ENCODE data around the gene IFNA5. TPM values are rescaled to one million over a fixed set of nuclear protein-coding genes. Genes with fewer than 3 reads are reported as not detected.

IFNA5 gene
- total and polyA plus RNA-seq, 2 of the 8 experiments (the other 6 are each of a cell fraction or from before 2014, with no cell fraction given) = not detected

DNA sequence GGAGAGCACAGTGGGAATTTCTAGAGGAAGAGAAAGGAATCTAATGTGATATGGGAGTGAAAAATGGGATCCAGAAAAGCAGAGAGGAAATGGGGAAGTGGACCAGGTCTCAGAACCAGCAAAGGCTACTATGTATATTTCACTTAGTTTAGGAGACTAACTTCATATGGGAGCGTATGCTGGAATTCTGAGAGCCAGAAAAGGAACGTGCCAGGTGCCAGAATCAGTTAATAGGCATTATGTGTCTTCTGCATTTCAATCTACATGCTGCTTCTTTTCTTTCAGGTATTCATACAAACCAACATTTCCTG, 36.8 kb downstream of the IFNA5 start:
- Histone ChIP-seq H3K79me1 (ENCODE audit: low read depth, low read length) (no peaks in the 10 kb centered on the region), H3K23me2 (ENCODE audit: low read depth, low read length) (no peaks in the 10 kb centered on the region), H3K23ac (ENCODE audit: insufficient read length) (no peak overlapping the region), H2BK15ac (ENCODE audit: low read length) (no peak overlapping the region), H3K4me1 (replicated peaks in 1 of 4; ENCODE audit: control insufficient read depth in 3 of 4, insufficient read depth in 4 of 4, low read length in 3 of 4) (no peaks in the 10 kb centered on the region), H2AK5ac (ENCODE audit: low read depth, low read length) (no peak overlapping the region), H3K9ac (replicated peaks in 1 of 4; ENCODE audit: extremely low read depth in 1 of 4, low read depth in 3 of 4, low read length in 3 of 4) (no peak overlapping the region), H2BK120ac (replicated peaks; ENCODE audit: low read depth, low read length) (no peak overlapping the region), H2BK20ac (ENCODE audit: low read length) (no peak overlapping the region), H2BK12ac (ENCODE audit: low read depth, low read length) (no peak overlapping the region), H4K20me1 (replicated peaks in 1 of 2; ENCODE audit: control insufficient read depth in 1 of 2, insufficient read depth in 2 of 2, low read length in 2 of 2) (peaks cover 0 to 4% of the 10 kb centered on the region in 2 experiments), H3K27me3 (replicated peaks in 1 of 4; ENCODE audit: control insufficient read depth in 3 of 4, extremely low read depth in 1 of 4, insufficient read depth in 3 of 4, low read length in 3 of 4) (peaks cover 22 to 55% (median 40%) of the 10 kb centered on the region in 4 experiments), H2BK5ac (ENCODE audit: low read depth, low read length) (no peak overlapping the region), H3K4ac (replicated peaks; ENCODE audit: insufficient read length, low read depth, low read length) (no peak overlapping the region), H3K18ac (ENCODE audit: extremely low read depth, low read length) (no peak overlapping the region), H4K5ac (ENCODE audit: insufficient read length, low read depth, low read length) (no peak overlapping the region), H3K56ac (replicated peaks; ENCODE audit: insufficient read length, low read depth, low read length) (no peak overlapping the region), H4K91ac (replicated peaks; ENCODE audit: insufficient read length, low read length) (no peak overlapping the region), H3K4me3 (ENCODE audit: extremely low read depth in 1 of 4, insufficient read depth in 2 of 4, low read depth in 3 of 4, low read length in 4 of 4) (no peak overlapping the region), H2AFZ (ENCODE audit: low read length) (no peak overlapping the region), H3K27ac (ENCODE audit: low read depth, low read length) (no peak overlapping the region), H4K8ac (ENCODE audit: extremely low read depth, insufficient read depth, low read length) (no peak overlapping the region), H3K36me3 (ENCODE audit: control insufficient read depth in 2 of 4, insufficient read depth in 4 of 4, low read length in 3 of 4) (no peaks in the 10 kb centered on the region), H3K14ac (ENCODE audit: insufficient read length) (no peak overlapping the region), H3K9me3 (ENCODE audit: insufficient read depth in 2 of 2, low read depth in 1 of 2, low read length in 1 of 2) (no peaks in the 10 kb centered on the region), H3K4me2 (ENCODE audit: insufficient read depth in 1 of 2, low read depth in 2 of 2, low read length in 2 of 2) (no peak overlapping the region), H3K79me2 (ENCODE audit: control insufficient read depth in 1 of 2, insufficient read depth in 2 of 2, low read length in 2 of 2) (no peaks in the 10 kb centered on the region)
- no peak for FAIRE-seq
- DNase-seq (ENCODE audit: low read depth in 1 of 2, low spot score in 2 of 2) = no peak
- CTCF ChIA-PET (ENCODE audit: partially characterized antibody) = interaction anchor here (0.9 to 6.0 kb wide), 2 partner anchors 16 to 199 kb away, joined by 4 to 53 read pairs; no protein-coding TSS in a partner anchor
- 47% methylated on average over 2 of the region's 2 CpGs; no CpG with 5 or more reads in 1 of the 2 experiments for WGBS, 2 experiments (ENCODE audit: extremely low coverage in 1 of 2, insufficient coverage in 1 of 2, insufficient read length in 1 of 2, insufficient replicate concordance in 2 of 2, low coverage in 1 of 2, low lambda C conversion rate in 2 of 2, missing lambda C conversion rate in 1 of 2)
- POLR2A ChIA-PET (ENCODE audit: partially characterized antibody) = no interaction called here
- no peak for TF ChIP-seq EZH2 (IDR thresholded peaks at IDR 0.05; ENCODE audit: low read depth, low read length, severe bottlenecking)
- TF ChIP-seq SAP30 (IDR thresholded peaks at IDR 0.05; ENCODE audit: insufficient read depth, insufficient replicate concordance, low read length) = no peak
- TF ChIP-seq CTBP2 (IDR thresholded peaks at IDR 0.05; ENCODE audit: borderline replicate concordance, insufficient read depth, insufficient read length, low read length) = no peak
- no peak for TF ChIP-seq EP300 (IDR thresholded peaks at IDR 0.05; ENCODE audit: borderline replicate concordance in 1 of 2, low read depth in 2 of 2, low read length in 2 of 2)
